Astrocyte (in vitro differentiated cells and primary cell): ENCODE data around the gene ULK1. TPM values are rescaled to one million over a fixed set of nuclear protein-coding genes. Genes with fewer than 3 reads are reported as not detected.

Source experiments
- DNase-seq: peaks from one replicate; pipeline ENCODE4 v3.0.0-alpha.2; 2010; ENCODE audit warnings: low read depth
- FAIRE-seq: peaks from 2 replicates; lab custom pipeline; 2011; peaks lifted over from hg19 to GRCh38; lab: Jason Lieb, UNC
- H2AFZ ChIP-seq: 2 replicates; pipeline ENCODE4 v1.6.0; 2012; ENCODE audit warnings: low read depth, low read length, inconsistent platforms
- H3K27ac ChIP-seq: 2 replicates; pipeline ENCODE4 v1.5.1; 2011; ENCODE audit warnings: low read depth, low read length, inconsistent platforms
- H3K27me3 ChIP-seq: 2 replicates; pipeline ENCODE4 v1.6.0; 2011; ENCODE audit warnings: low read length, inconsistent platforms; ENCODE audit not compliant: insufficient read depth
- H3K36me3 ChIP-seq: 2 replicates; pipeline ENCODE4 v1.5.1; 2011; ENCODE audit warnings: low read length, inconsistent platforms; ENCODE audit not compliant: insufficient read depth
- H3K4me1 ChIP-seq: 2 replicates; pipeline ENCODE4 v1.5.1; 2011; ENCODE audit warnings: low read length, inconsistent platforms; ENCODE audit not compliant: insufficient read depth
- H3K4me2 ChIP-seq: 2 replicates; pipeline ENCODE4 v1.6.0; 2012; ENCODE audit warnings: low read length, inconsistent platforms
- H3K4me3 ChIP-seq: 2 replicates; pipeline ENCODE4 v1.5.1; 2011; ENCODE audit warnings: low read depth, mild to moderate bottlenecking, low read length, inconsistent platforms; ENCODE audit not compliant: insufficient read depth
- H3K79me2 ChIP-seq: 2 replicates; pipeline ENCODE4 v1.6.0; 2012; ENCODE audit warnings: mild to moderate bottlenecking, low read length, inconsistent platforms; ENCODE audit not compliant: insufficient read depth
- H3K9ac ChIP-seq: 2 replicates; pipeline ENCODE4 v1.6.0; 2012; ENCODE audit warnings: mild to moderate bottlenecking, low read length, inconsistent platforms
- H3K9me3 ChIP-seq: 2 replicates; pipeline ENCODE4 v1.5.1; 2012; ENCODE audit warnings: low read depth, mild to moderate bottlenecking, low read length, inconsistent platforms; ENCODE audit not compliant: insufficient read depth
- H4K20me1 ChIP-seq: 2 replicates; pipeline ENCODE4 v1.6.0; 2012; ENCODE audit warnings: low read length, inconsistent platforms; ENCODE audit not compliant: insufficient read depth
- H3K27ac Mint-ChIP-seq: one replicate; pipeline ENCODE4 v1.8.0; 2021; ENCODE audit warnings: mild to moderate bottlenecking, mixed read lengths; ENCODE audit not compliant: unreplicated experiment
- H3K27me3 Mint-ChIP-seq: one replicate; pipeline ENCODE4 v1.8.0; 2021; ENCODE audit warnings: low read depth, mixed read lengths; ENCODE audit not compliant: unreplicated experiment
- H3K36me3 Mint-ChIP-seq: one replicate; pipeline ENCODE4 v1.8.0; 2021; ENCODE audit warnings: low read depth, mixed read lengths; ENCODE audit not compliant: unreplicated experiment
- H3K4me1 Mint-ChIP-seq: one replicate; pipeline ENCODE4 v1.8.0; 2021; ENCODE audit warnings: low read depth, mixed read lengths; ENCODE audit not compliant: unreplicated experiment
- H3K4me3 Mint-ChIP-seq: one replicate; pipeline ENCODE4 v1.8.0; 2021; ENCODE audit warnings: mild to moderate bottlenecking, moderate library complexity, mixed read lengths; ENCODE audit not compliant: unreplicated experiment
- H3K9me3 Mint-ChIP-seq: one replicate; pipeline ENCODE4 v1.8.0; 2021; ENCODE audit warnings: mild to moderate bottlenecking, mixed read lengths; ENCODE audit not compliant: unreplicated experiment
- CTCF ChIP-seq: IDR thresholded peaks from 2 replicates; pipeline ENCODE4 v1.5.1; 2011; ENCODE audit warnings: low read depth, mild to moderate bottlenecking, inconsistent platforms, low read length, moderate library complexity; ENCODE audit not compliant: insufficient read depth
- EZH2 ChIP-seq: IDR thresholded peaks from 2 replicates; pipeline ENCODE4 v1.6.1; 2012; ENCODE audit warnings: mild to moderate bottlenecking, low read length, inconsistent platforms; ENCODE audit not compliant: insufficient read depth
- total RNA-seq: library from RNA; stranded (reverse); gene quantifications from 2 replicates; pipeline ENCODE4 v1.2.1, GENCODE V29; 2021

Gene ULK1
- total RNA-seq, 1 donor from 2014 or later = 51.8 TPM

GRCh38 chr12:131940141-131940547 is 45.7 kb downstream of the ULK1 start:
- H3K4me3 ChIP-seq = no peak overlapping the region
- H3K9me3 ChIP-seq = no peaks in the 10 kb centered on the region
- H3K27me3 ChIP-seq = no peaks in the 10 kb centered on the region
- Mint-ChIP-seq H3K4me1 (no peaks in the 10 kb centered on the region), H3K4me3 (no peak overlapping the region), H3K27ac (no peak overlapping the region), H3K36me3 (peaks cover 12% of the 10 kb centered on the region), H3K27me3 (no peaks in the 10 kb centered on the region), H3K9me3 (no peaks in the 10 kb centered on the region)
- TF ChIP-seq EZH2 (no peak), CTCF (no peak)
- peaks cover 6% of the 10 kb centered on the region for H3K79me2 ChIP-seq
- FAIRE-seq (no peak), DNase-seq (no peak)
- H3K36me3 ChIP-seq = peaks cover 19% of the 10 kb centered on the region
- no peak overlapping the region for H2AFZ ChIP-seq
- H3K9ac ChIP-seq = no peak overlapping the region
- H3K4me2 ChIP-seq = no peak overlapping the region
- no peaks in the 10 kb centered on the region for H3K4me1 ChIP-seq
- H4K20me1 ChIP-seq = peaks cover 8% of the 10 kb centered on the region
- H3K27ac ChIP-seq = no peak overlapping the region

DNA sequence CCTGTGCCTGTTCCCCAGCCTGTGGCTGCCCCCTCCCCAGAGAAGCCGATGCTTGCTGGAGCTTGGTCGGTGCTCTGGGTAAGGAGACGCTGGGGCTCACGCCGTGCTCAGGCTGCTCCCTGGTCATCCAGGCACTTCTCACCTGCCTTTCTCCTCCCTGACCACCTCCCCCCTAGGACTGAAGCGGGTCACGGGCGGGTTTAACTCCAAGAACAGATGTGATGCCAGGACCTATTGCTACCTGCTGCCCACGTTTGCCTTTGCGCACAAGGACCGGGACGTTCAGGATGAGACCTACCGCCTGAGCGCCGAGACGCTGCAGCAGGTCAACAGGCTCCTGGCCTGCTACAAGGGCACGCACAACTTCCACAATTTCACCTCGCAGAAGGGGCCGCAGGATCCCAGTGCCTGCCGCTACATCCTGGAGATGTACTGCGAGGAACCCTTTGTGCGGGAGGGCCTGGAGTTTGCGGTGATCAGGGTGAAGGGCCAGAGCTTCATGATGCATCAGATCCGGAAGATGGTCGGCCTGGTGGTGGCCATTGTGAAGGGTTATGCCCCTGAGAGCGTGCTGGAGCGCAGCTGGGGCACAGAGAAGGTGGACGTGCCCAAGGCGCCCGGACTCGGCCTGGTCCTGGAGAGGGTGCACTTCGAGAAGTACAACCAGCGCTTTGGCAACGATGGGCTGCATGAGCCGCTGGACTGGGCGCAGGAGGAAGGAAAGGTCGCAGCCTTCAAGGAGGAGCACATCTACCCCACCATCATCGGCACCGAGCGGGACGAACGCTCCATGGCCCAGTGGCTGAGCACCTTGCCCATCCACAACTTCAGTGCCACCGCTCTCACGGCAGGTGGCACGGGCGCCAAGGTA is 46.9 kb downstream of the ULK1 start:
- no peaks in the 10 kb centered on the region for H3K4me1 Mint-ChIP-seq
- H3K9me3 Mint-ChIP-seq = no peaks in the 10 kb centered on the region
- H3K9ac ChIP-seq = no peak overlapping the region
- FAIRE-seq (no peak), DNase-seq (no peak)
- peaks cover 13% of the 10 kb centered on the region for H3K36me3 Mint-ChIP-seq
- peaks cover 8% of the 10 kb centered on the region for H4K20me1 ChIP-seq
- H2AFZ ChIP-seq = no peak overlapping the region
- peaks cover 18% of the 10 kb centered on the region for H3K36me3 ChIP-seq
- no peak overlapping the region for H3K4me3 ChIP-seq
- H3K79me2 ChIP-seq = peaks cover 6% of the 10 kb centered on the region
- H3K4me2 ChIP-seq = no peak overlapping the region
- no peaks in the 10 kb centered on the region for H3K9me3 ChIP-seq
- H3K4me3 Mint-ChIP-seq = no peak overlapping the region
- H3K27ac ChIP-seq = no peak overlapping the region
- H3K27me3 Mint-ChIP-seq = no peaks in the 10 kb centered on the region
- no peaks in the 10 kb centered on the region for H3K4me1 ChIP-seq
- TF ChIP-seq CTCF (no peak), EZH2 (no peak)
- H3K27me3 ChIP-seq = no peaks in the 10 kb centered on the region
- H3K27ac Mint-ChIP-seq = no peak overlapping the region

DNA sequence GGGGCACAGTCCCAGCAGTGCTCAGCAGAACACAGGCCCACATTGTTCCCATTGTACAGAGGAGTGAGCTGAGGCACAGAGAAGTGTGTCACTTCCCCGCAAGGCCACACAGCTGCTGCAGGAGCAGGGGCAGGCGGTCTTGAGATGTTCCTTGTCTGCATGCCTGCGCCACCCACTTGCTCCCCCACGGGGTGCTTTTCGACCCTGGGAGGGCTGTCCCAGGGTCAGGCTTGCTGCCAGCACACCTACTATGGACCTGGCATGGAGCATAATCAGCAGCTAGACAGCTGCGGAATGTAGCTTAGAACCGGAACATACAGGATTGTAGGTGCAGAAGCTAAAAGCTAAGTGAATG is 47.5 kb downstream of the ULK1 start:
- Histone ChIP-seq H3K4me1 (no peaks in the 10 kb centered on the region), H3K79me2 (peaks cover 6% of the 10 kb centered on the region), H3K36me3 (peaks cover 18% of the 10 kb centered on the region), H3K27ac (no peak overlapping the region), H3K4me3 (no peak overlapping the region), H3K27me3 (no peaks in the 10 kb centered on the region), H3K4me2 (no peak overlapping the region), H3K9ac (no peak overlapping the region), H2AFZ (no peak overlapping the region), H4K20me1 (peaks cover 8% of the 10 kb centered on the region), H3K9me3 (no peaks in the 10 kb centered on the region)
- Mint-ChIP-seq H3K27me3 (no peaks in the 10 kb centered on the region), H3K27ac (no peak overlapping the region), H3K36me3 (peaks cover 12% of the 10 kb centered on the region), H3K4me1 (no peaks in the 10 kb centered on the region), H3K4me3 (no peak overlapping the region), H3K9me3 (no peaks in the 10 kb centered on the region)
- DNase-seq (no peak), FAIRE-seq (no peak)
- TF ChIP-seq EZH2 = no peak
- TF ChIP-seq CTCF = no peak
